Large intestine (tissue), 3 donors: ENCODE measurements around the gene PSME4. TPM values are rescaled to one million over a fixed set of nuclear protein-coding genes. Genes with fewer than 3 reads are reported as not detected.
"Not testable (repeated sequence)": the region's sequence is repeated elsewhere in the genome, so short reads cannot be mapped to it uniquely, and the experiment has no call there.

Source experiments
- DNase-seq, 2 donors: peaks; one replicate each; pipeline versions ENCODE4 v3.0.0 to v3.0.0-alpha.2; 2013
- H3K27ac ChIP-seq: one replicate; pipeline ENCODE4 v1.5.1; 2013; ENCODE audit warnings: low read length
- H3K27me3 ChIP-seq: 2 replicates; pipeline ENCODE4 v1.6.1; 2013; ENCODE audit warnings: low read length; ENCODE audit not compliant: control insufficient read depth, insufficient read depth
- H3K36me3 ChIP-seq: 2 replicates; pipeline ENCODE4 v1.6.1; 2013; ENCODE audit warnings: low read length; ENCODE audit not compliant: control insufficient read depth, insufficient read depth
- H3K4me1 ChIP-seq: one replicate; pipeline ENCODE4 v1.6.1; 2013; ENCODE audit warnings: low read length; ENCODE audit not compliant: control insufficient read depth, insufficient read depth
- H3K4me3 ChIP-seq: one replicate; pipeline ENCODE4 v1.5.1; 2013; ENCODE audit warnings: low read length
- H3K9me3 ChIP-seq: one replicate; pipeline ENCODE4 v1.6.1; 2013; ENCODE audit warnings: mild to moderate bottlenecking, low read depth, low read length, moderate library complexity; ENCODE audit not compliant: control insufficient read depth
- WGBS: methylation state at CpG from one replicate; pipeline ENCODE4 v1.1.5; 2013; ENCODE audit warnings: low lambda C conversion rate; ENCODE audit not compliant: insufficient coverage; 5-methylcytosine and 5-hydroxymethylcytosine counted together
- polyA plus RNA-seq: library from polyadenylated mRNA; unstranded; fragments of 120-200 nt; gene quantifications from one replicate; pipeline ENCODE4 v1.2.1, GENCODE V29; 2013

Gene PSME4
- polyA plus RNA-seq, 1 donor: 26.6 TPM

DNA sequence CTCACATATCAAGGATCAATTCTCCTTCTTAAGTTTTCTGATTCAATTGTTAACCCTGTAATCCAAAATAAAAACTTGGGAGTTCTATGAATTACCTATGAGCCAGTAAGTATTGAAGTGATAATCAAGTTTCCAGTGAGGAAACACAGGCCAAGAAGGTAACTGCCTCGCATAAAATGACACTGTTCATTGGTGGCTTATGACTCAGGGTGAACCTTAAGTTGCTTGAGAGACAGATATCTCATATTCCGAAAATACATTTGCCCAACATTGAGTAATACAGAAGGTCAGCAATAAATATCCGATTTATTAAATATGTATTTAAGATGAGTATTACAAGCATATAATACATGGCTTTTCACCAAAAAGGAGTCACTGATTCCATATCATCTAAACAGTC is 31.9 kb downstream of the PSME4 start:
- peaks cover 16% of the 10 kb centered on the region for H3K36me3 ChIP-seq

DNA sequence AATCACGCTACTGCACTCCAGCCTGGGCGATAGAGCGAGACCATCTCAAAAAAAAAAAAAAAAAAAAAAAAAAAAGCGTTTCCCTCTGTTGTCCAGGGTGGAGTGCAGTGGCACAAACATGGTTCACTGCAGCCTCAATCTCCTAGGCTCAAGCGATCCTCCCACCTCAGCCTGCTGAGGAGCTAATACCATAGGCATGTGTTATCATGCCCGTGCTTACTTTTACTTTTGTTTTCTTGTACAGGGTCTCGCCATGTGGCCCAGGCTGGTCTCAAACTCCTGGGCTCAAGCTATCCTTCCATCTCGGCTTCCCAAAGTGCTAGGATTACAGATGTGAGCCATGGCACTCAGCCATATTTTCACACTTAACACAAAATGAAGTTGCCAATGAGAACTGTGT is 37.5 kb downstream of the PSME4 start:
- Histone ChIP-seq H3K4me1 (no peaks in the 10 kb centered on the region), H3K27ac (no peak overlapping the region), H3K9me3 (no peaks in the 10 kb centered on the region), H3K36me3 (peaks cover 31% of the 10 kb centered on the region), H3K27me3 (no peaks in the 10 kb centered on the region), H3K4me3 (no peak overlapping the region)
- 90% methylated on average over 2 of the region's 8 CpGs for WGBS
- no peak for DNase-seq

More for the DNA sequence above, 31.9 kb downstream of the PSME4 start:
- 100% methylated on average over 2 of the region's 3 CpGs for WGBS
- Histone ChIP-seq H3K27me3 (no peaks in the 10 kb centered on the region), H3K27ac (no peak overlapping the region), H3K4me1 (no peaks in the 10 kb centered on the region), H3K9me3 (no peaks in the 10 kb centered on the region), H3K4me3 (no peak overlapping the region)
- DNase-seq: no peak

DNA sequence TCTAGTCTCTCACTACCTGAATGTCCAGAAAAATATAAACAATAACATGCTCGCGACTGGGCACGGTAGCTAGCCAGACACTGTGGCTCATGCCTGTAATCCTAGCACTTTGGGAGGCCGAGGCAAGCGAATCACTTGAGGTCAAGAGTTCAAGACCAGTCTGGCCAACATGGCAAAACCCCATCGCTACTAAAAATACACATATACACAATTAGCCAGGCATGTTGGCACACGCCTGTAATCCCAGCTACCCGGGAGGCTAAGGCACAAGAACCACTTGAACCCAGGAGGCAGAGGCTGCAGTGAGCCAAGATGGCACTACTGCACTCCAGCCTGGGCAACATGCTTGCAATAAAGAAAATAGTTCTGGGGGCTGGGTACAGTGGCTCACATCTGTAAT is 44.5 kb downstream of the PSME4 start:
- H3K4me1 ChIP-seq, H3K27me3 ChIP-seq, DNase-seq, H3K9me3 ChIP-seq, H3K4me3 ChIP-seq, H3K27ac ChIP-seq: not testable (repeated sequence)
- peaks cover 51% of the 10 kb centered on the region for H3K36me3 ChIP-seq
- WGBS: no CpG with 5 or more reads among the region's 8 CpGs

DNA sequence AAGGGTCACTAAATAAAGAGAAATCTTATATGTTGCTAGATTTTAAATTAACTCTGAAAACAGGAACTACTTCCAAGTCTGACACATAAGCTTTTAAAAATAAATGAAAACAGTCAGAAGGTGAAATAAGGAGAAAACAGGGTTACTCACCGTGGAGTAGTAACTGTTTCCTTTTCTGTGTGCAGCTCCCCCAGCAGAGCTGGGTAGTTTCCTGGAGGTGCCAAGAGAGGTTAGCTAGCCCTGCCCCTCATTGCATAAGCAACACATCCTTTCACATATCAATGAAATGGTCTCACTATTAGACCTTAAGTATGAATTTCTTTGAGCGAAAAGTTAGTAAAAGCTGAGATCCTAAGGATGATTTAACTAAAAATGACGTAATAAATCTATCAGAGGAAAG is 57.1 kb downstream of the PSME4 start:
- peaks cover 18% of the 10 kb centered on the region for H3K36me3 ChIP-seq
- H3K4me3 ChIP-seq: no peak overlapping the region

DNA sequence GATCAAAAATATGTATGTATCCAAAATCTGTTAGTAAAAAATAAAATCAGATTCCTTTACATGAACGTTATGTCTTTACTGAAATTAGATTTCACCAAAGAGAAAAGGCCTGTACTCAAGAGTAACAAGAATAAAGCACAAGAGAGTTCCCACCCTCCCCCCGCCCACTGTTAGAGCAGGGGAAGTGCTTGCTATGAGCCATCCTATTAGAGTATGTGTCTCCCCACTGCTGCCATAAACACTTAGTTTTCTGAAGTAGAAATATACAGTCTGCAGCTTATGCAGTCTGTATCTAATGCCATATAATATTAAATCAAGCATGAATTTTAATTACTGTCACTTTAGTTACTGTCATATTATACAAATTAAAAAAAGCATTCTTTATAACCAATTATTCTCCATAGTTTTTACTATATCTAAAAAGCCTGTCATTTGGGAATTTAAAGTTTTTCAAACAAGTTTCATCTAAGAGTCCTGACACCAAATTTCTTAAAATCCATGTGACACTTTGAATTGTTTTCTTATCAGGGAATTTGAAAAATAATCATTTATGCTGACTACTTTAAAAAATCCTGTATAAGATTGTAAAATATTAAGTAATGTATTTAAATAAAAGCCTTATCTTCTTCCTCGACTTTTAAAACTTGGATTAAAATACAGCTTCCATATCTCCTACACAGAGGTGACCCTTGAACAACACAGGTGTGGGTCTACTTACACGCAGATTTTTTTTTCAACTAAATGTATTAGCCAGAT is 59.2 kb downstream of the PSME4 start:
- H3K27ac ChIP-seq: no peak overlapping the region
- H3K9me3 ChIP-seq: no peaks in the 10 kb centered on the region
- no peaks in the 10 kb centered on the region for H3K27me3 ChIP-seq
- 57% methylated on average over 2 of the region's 4 CpGs for WGBS
- peaks cover 16% of the 10 kb centered on the region for H3K36me3 ChIP-seq
- no peak for DNase-seq
- H3K4me1 ChIP-seq: no peaks in the 10 kb centered on the region
- H3K4me3 ChIP-seq: no peak overlapping the region

More for the DNA sequence above, 57.1 kb downstream of the PSME4 start:
- WGBS: 100% methylated on average over 3 of the region's 3 CpGs
- DNase-seq: no peak
- Histone ChIP-seq H3K27me3 (no peaks in the 10 kb centered on the region), H3K9me3 (no peaks in the 10 kb centered on the region), H3K27ac (no peak overlapping the region), H3K4me1 (no peaks in the 10 kb centered on the region)

DNA sequence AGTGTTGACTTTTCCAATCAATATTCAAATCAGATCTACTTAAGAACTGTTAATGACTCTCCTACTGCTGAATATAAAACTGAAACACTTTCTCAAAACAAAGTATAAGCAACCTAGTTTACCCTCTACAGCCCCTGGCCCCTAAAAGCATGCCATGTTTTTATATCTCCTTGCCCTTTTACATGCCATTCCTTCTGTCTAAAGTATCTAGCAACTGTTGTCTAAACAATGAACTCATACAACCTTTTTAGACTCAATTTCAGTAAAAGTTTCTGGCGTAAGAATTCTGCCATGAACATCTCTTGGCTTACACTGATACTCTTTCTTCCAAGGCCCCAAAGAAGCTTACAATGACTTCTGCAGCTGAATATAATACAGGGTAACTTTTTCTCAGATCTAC is 63.2 kb downstream of the PSME4 start:
- Histone ChIP-seq H3K36me3 (peaks cover 39% of the 10 kb centered on the region), H3K9me3 (no peaks in the 10 kb centered on the region), H3K4me1 (no peaks in the 10 kb centered on the region), H3K4me3 (no peak overlapping the region), H3K27ac (no peak overlapping the region), H3K27me3 (no peaks in the 10 kb centered on the region)
- DNase-seq: no peak
- WGBS: no CpG with 5 or more reads among the region's 1 CpG

DNA sequence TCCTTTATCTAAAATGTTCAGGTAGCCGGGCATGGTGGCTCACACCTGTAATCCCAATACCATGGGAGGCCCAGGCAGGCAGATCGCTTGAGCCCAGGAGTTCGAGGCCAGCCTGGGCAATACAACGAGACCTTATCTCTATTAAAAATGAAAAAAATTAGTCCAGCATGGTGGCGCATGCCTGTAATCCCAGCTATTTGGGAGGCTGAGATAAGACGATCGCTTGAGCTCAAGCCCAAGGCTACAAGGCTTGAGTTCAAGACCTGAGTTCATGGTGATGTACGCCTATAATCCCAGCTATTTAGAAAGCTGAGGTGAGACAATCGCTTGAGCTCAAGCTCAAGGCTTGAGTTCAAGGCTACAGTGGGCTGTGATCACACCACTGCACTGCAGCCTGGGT is 65.4 kb downstream of the PSME4 start:
- Histone ChIP-seq H3K27me3 (no peaks in the 10 kb centered on the region), H3K36me3 (peaks cover 49% of the 10 kb centered on the region), H3K4me1 (no peaks in the 10 kb centered on the region), H3K4me3 (no peak overlapping the region), H3K27ac (no peak overlapping the region), H3K9me3 (no peaks in the 10 kb centered on the region)
- DNase-seq: no peak
- WGBS: 100% methylated on average over 1 of the region's 9 CpGs

DNA sequence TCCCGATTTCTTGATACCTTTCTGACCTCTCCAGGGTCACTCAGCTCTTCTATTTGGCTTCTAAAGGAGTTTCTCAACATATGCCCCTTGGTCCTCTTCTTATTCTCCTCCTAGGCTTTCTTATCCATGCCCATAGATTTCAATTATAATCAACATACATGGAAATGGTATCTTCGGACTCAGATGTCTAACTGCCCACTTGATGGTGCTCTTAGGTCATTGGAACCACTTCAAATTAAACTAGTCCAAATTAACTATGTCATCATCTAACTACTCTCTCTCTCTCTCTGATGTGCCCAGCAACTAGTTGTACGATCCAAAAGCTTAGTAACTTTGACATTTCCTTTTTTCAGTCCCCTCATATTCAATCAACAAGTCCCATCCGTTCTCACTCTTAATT is 67.8 kb downstream of the PSME4 start:
- DNase-seq: no peak
- peaks cover 60% of the 10 kb centered on the region for H3K36me3 ChIP-seq
- H3K27me3 ChIP-seq: no peaks in the 10 kb centered on the region
- WGBS: 50% methylated on average over 2 of the region's 4 CpGs
- no peaks in the 10 kb centered on the region for H3K4me1 ChIP-seq
- H3K9me3 ChIP-seq: no peaks in the 10 kb centered on the region
- H3K4me3 ChIP-seq: no peak overlapping the region
- no peak overlapping the region for H3K27ac ChIP-seq

DNA sequence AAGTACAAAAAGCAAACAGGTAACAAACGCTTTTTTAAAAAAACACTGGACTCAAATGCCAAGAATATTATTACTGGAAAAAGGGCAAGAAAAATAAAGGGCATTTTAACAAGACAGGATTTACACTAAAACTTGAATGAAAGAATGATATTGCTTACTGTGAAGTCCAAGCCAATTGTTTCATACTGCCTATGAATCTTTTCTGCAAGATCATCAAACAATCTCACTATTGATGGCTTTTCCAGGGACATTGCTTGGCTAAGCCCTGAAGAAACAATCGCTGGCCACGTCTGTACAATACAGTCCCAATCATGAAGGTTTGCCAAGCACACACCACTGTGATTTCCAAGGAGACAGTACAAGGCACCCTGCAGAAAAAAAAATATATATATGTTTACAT is 69.6 kb downstream of the PSME4 start:
- no peaks in the 10 kb centered on the region for H3K27me3 ChIP-seq
- no peak overlapping the region for H3K4me3 ChIP-seq
- no peaks in the 10 kb centered on the region for H3K9me3 ChIP-seq
- peaks cover 56% of the 10 kb centered on the region for H3K36me3 ChIP-seq
- DNase-seq: no peak
- H3K27ac ChIP-seq: no peak overlapping the region
- H3K4me1 ChIP-seq: no peaks in the 10 kb centered on the region
- WGBS: 100% methylated on average over 1 of the region's 3 CpGs

DNA sequence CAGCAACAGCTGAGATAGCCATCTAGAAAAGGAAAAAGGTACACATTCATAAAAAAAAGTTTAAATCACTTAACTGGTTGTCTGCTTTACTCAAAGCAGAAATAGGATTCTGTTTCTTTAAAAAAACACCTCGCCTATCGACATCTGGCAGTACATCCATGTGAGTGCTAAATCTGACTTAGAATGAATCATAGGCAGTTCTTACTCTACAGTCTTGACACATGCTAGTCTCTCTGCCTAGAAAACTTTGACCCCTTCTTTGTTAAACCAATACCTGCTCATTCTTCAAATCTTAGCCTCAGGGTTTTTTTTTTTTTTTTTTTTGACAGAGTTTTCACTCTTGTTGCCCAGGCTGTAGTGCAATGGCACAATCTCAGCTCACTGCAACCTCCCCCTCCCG is 73.9 kb downstream of the PSME4 start:
- peaks cover 58% of the 10 kb centered on the region for H3K36me3 ChIP-seq
- WGBS: no CpG with 5 or more reads among the region's 3 CpGs
- H3K27me3 ChIP-seq: no peaks in the 10 kb centered on the region
- H3K27ac ChIP-seq: no peak overlapping the region
- H3K4me1 ChIP-seq: no peaks in the 10 kb centered on the region
- no peaks in the 10 kb centered on the region for H3K9me3 ChIP-seq
- peak; percentile 24 to 60 for DNase-seq
- no peak overlapping the region for H3K4me3 ChIP-seq
